AG04449 (cell line): Measurements from ENCODE around the gene PYROXD2.

ENCODE experiments used
- CTCF ChIA-PET: fragments of 350-600 bp; formaldehyde crosslinking; extraction: SDS; loops from one replicate; lab custom pipeline; 2021; ENCODE audit warnings: antibody characterized with exemption; lab: Yijun Ruan, JAX
- POLR2A ChIA-PET: fragments of 400-600, 350-600 bp; formaldehyde crosslinking; extraction: SDS; loops from one replicate; lab custom pipeline; 2020; ENCODE audit warnings: antibody characterized with exemption, inconsistent platforms; lab: Yijun Ruan, JAX
- DNase-seq: peaks from one replicate; pipeline ENCODE4 v3.0.0-alpha.2; 2010; ENCODE audit warnings: low read depth, low spot score
- H3K4me3 ChIP-seq: 2 replicates; pipeline ENCODE4 v1.5.1; 2011; ENCODE audit warnings: low read depth, mild to moderate bottlenecking, control low read depth, low read length
- CTCF ChIP-seq: IDR thresholded peaks from one replicate; pipeline ENCODE4 v1.5.1; 2011; ENCODE audit warnings: mild to moderate bottlenecking, moderate library complexity, low read length, control low read depth, inconsistent platforms; ENCODE audit not compliant: insufficient read depth; ENCODE audit errors: missing control alignments

The PYROXD2 gene

GRCh38 chr10:98408799-98409198, 6.2 kb downstream of the PYROXD2 start:
- no peak for DNase-seq
- TF ChIP-seq CTCF: no peak
- POLR2A ChIA-PET: no interaction called here
- H3K4me3 ChIP-seq: no peak overlapping the region
- CTCF ChIA-PET: interaction anchor here (0.9 to 2.4 kb wide), 4 partner anchors 13 to 166 kb away, joined by 3 to 9 read pairs (median 4); no protein-coding TSS in a partner anchor

GRCh38 chr10:98407744-98408241, 7.2 kb downstream of the PYROXD2 start:
- CTCF ChIA-PET: interaction anchor here (0.6 to 2.4 kb wide), 5 partner anchors 12 to 220 kb away, joined by 3 to 9 read pairs (median 4); no protein-coding TSS in a partner anchor
- POLR2A ChIA-PET: no interaction called here
- TF ChIP-seq CTCF: no peak
- DNase-seq: no peak
- no peak overlapping the region for H3K4me3 ChIP-seq

- CTCF ChIA-PET: interaction anchor here (0.9 to 1.7 kb wide), 4 partner anchors 7 to 98 kb away, joined by 3 to 4 read pairs (median 4); no protein-coding TSS in a partner anchor
- no peak for DNase-seq
- no peak for TF ChIP-seq CTCF
- POLR2A ChIA-PET: interaction anchor here (0.6 kb wide), 1 partner anchor 8 kb away, joined by 3 read pairs; the partner anchor contains the start of gene PYROXD2
- no peak overlapping the region for H3K4me3 ChIP-seq
Measured at GRCh38 chr10:98407017-98407743, 7.8 kb downstream of the PYROXD2 start.

DNA sequence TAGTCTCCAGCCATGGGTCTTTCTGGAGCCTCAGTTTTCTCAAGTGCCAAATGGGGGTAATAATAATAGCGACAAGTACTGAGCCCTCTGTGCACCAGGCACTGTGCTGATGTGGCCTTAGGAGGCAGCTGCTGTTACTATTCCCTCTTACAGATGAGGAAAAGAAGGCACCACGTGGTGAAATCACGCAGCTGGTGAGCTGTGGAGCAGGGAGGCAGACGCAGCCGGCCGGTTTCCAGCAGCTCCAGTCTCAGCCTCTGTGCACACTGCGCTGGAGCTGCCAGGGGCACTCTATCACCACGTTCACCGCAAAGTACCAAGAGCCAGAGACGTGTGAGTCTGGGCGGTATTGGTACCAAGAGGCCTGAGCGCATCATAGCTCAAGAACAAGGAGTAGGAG, 9.6 kb downstream of the PYROXD2 start:
- DNase-seq: no peak
- TF ChIP-seq CTCF: no peak
- H3K4me3 ChIP-seq: no peak overlapping the region
- ChIA-PET POLR2A (interaction anchor here (1.3 kb wide), 1 partner anchor 9 kb away, joined by 8 read pairs; the partner anchor contains the start of gene PYROXD2), CTCF (interaction anchor here (0.5 to 3.5 kb wide), 6 partner anchors 9 to 162 kb away, joined by 3 to 13 read pairs (median 4); no protein-coding TSS in a partner anchor)

DNA sequence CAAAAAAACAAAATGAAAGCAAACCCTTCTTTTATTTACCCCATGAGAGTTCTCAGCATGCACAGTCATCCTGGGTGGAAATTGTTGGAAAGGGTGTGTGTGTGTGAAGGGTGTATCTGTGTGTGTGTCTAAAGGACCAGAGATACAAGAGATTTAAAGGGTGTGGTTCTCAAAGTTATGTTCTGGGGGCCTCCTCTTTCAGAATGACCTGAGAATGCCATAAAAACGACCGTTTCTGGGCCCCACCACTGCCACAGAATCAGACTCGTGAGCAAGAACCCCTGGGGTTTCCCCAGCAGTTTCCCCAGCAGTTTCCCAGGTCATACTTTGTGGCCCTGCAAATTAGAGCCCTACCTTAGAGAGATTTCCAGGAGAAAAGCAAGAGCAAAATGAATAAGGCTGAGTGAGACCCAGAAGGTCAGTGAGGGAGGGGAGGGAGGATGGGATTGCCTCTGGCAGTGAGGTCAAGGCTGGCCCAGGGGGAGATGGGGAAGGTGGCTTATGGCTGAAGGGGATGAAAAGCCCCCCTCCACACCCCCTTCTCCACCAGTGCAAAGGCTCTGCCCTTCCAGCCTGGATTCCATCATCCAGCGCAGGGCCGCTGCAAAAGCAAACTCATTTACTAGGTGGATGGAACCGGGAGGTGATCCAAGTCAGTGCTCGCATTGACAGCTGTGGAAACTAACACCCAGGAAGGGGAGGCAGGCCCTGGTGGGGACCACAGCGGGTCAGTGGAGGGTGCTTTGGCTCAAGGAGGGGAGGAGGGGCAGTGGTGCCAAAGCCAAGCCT, 10.2 kb downstream of the PYROXD2 start:
- ChIA-PET POLR2A (interaction anchor here (0.5 to 1.3 kb wide), 5 partner anchors 10 to 137 kb away, joined by 3 to 8 read pairs (median 4); partner anchors contain the start of genes LOXL4 and PYROXD2), CTCF (interaction anchor here (0.7 to 3.5 kb wide), 7 partner anchors 10 to 162 kb away, joined by 3 to 13 read pairs (median 4); partner anchors contain the start of gene PYROXD2)
- peak; percentile 24 for DNase-seq

More for the DNA sequence above, 10.2 kb downstream of the PYROXD2 start:
- no peak for TF ChIP-seq CTCF
- no peak overlapping the region for H3K4me3 ChIP-seq
